Erythroblast (primary cell): ENCODE measurements around the gene DUOX1.

Experiments used
- GATA1 ChIP-seq: IDR thresholded peaks from 2 replicates; pipeline ENCODE4 v1.6.1; 2011; ENCODE audit warnings: low read depth, mild to moderate bottlenecking, control low read depth, low read length, moderate library complexity
- POLR2A ChIP-seq: IDR thresholded peaks from 2 replicates; pipeline ENCODE4 v1.6.1; 2011; ENCODE audit warnings: mild to moderate bottlenecking, low read length

DNA sequence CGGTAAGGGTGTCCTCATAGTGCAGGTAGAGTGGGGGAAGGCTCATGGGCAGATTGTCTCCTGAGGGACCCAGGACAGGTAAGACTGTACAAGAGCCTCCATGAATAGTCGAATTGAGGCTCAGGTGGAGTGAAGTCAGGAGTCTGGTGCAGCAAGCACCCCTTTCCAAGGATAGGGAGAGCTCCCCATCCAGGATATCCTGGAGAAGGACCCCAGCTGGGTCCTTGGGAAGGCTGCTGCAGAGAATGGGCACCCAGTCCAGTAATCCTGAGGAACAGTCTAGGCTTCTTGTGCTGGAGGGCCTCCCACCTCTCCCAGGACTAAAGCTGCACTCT, 15.1 kb upstream of the DUOX1 start:
- no peak for TF ChIP-seq POLR2A
- no peak for TF ChIP-seq GATA1
